ENCODE data around the gene STRN3.

STRN3 gene

DNA sequence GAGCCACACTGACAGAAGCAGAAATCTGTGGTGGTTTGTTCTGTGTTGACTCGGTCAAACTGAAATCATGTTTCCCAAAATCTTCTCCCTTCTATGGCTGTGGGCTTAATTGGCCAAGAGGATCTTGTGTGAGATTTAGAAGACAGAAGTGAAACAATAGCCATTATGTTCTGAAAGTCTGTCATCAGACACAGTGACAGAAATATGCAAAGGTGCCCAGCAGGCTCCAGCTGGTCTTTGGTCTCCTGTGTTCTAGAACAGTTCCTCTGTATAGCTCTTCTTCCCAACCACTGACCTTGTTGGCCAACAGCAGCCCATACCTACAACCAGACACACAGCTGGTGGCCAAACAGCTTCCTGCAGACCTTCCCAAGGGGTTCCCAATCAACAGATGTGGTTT is 176.8 kb downstream of the STRN3 start:
- TF ChIP-seq, protein P1, sequence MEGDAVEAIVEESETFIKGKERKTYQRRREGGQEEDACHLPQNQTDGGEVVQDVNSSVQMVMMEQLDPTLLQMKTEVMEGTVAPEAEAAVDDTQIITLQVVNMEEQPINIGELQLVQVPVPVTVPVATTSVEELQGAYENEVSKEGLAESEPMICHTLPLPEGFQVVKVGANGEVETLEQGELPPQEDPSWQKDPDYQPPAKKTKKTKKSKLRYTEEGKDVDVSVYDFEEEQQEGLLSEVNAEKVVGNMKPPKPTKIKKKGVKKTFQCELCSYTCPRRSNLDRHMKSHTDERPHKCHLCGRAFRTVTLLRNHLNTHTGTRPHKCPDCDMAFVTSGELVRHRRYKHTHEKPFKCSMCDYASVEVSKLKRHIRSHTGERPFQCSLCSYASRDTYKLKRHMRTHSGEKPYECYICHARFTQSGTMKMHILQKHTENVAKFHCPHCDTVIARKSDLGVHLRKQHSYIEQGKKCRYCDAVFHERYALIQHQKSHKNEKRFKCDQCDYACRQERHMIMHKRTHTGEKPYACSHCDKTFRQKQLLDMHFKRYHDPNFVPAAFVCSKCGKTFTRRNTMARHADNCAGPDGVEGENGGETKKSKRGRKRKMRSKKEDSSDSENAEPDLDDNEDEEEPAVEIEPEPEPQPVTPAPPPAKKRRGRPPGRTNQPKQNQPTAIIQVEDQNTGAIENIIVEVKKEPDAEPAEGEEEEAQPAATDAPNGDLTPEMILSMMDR (conservative IDR thresholded peaks at IDR 0.05; ENCODE audit: control insufficient read depth, insufficient read depth, low read depth, low read length) = no peak
- no peak for DNase-seq (ENCODE audit: low read depth)
- H3K4me3 ChIP-seq (ENCODE audit: control insufficient read depth, low read depth, low read length) = no peak overlapping the region

DNA sequence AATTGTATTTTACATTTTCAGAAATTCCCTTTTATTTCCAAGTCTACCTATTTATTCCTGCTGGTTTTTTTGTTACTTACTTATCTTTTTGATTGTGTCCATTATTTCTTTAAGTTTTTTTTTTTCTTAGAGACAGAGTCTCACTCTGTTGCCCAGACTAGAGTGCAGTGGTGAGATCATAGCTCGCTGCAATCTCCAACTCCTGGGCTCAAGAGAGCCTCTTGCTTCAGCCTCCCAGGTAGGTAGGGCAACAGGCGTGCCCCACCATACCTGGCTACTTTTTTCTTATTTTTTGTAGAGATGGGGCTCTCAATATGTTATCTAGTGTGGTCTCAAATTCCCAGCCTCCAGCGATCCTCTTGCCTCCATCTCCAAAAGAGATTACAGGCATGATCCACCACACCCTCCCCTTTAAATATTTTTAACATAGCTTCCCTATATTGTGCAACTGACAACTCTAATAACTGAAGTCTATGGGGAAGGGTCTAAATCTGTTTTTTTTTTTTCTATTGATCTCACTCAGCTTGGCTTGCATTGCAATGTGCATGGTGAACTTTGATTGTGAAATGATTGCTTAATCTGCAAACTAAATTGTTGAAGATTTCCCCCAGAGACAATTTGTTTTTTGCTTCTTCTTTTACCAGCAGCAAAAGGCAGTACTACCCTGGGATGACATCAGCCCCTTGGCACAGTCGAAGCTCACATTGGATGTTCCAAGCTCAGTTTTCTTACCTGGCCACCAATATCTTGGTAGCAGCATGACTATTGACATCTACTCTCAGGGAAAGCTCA is 177.5 kb downstream of the STRN3 start:
- DNase-seq (ENCODE audit: low read depth) = peak; percentile 29
- TF ChIP-seq, protein P1 (conservative IDR thresholded peaks at IDR 0.05; ENCODE audit: control insufficient read depth, insufficient read depth, low read depth, low read length) = no peak
- no peak overlapping the region for H3K4me3 ChIP-seq (ENCODE audit: control insufficient read depth, low read depth, low read length)

All from fibroblast of mammary gland (primary cell).